Nephron (organoid): Measurements from ENCODE around the gene CACNA1C.

Experiments
- H3K27ac Mint-ChIP-seq, 3 experiments: 2 replicates each; pipeline ENCODE4 v1.8.0; 2020; ENCODE audit warnings: mixed read lengths in 3 of 3, mild to moderate bottlenecking in 2 of 3, moderate library complexity in 1 of 3
- H3K27me3 Mint-ChIP-seq: 2 replicates; pipeline ENCODE4 v1.8.0; 2021; ENCODE audit warnings: low read depth, mild to moderate bottlenecking, moderate library complexity, mixed read lengths
- H3K36me3 Mint-ChIP-seq: 2 replicates; pipeline ENCODE4 v1.8.0; 2020; ENCODE audit warnings: low read depth, mixed read lengths
- H3K4me1 Mint-ChIP-seq: 2 replicates; pipeline ENCODE4 v1.8.0; 2020; ENCODE audit warnings: mixed read lengths
- H3K4me3 Mint-ChIP-seq, 3 experiments: 2 replicates each; pipeline ENCODE4 v1.8.0; 2020; ENCODE audit warnings: mild to moderate bottlenecking in 3 of 3, mixed read lengths in 3 of 3, moderate library complexity in 2 of 3
- H3K9me3 Mint-ChIP-seq: 2 replicates; pipeline ENCODE4 v1.8.0; 2020; ENCODE audit warnings: mixed read lengths
- CTCF ChIP-seq, 3 experiments: fragments of 200-600 bp; sonication (generic); IDR thresholded peaks; one replicate each; pipeline ENCODE4 v1.5.0; 2021; ENCODE audit warnings: antibody characterized with exemption in 3 of 3; ENCODE audit not compliant: unreplicated experiment in 3 of 3

Gene CACNA1C

GRCh38 chr12:2138871-2139308, 86.1 kb downstream of the CACNA1C start:
- Mint-ChIP-seq H3K36me3 (no peaks in the 10 kb centered on the region), H3K9me3 (peaks cover 5% of the 10 kb centered on the region), H3K27me3 (peaks cover 6% of the 10 kb centered on the region), H3K4me1 (no peaks in the 10 kb centered on the region), H3K4me3 (no peak overlapping the region), H3K27ac (peak overlapping the region in 1 of 3 experiments; percentile 52)
- TF ChIP-seq CTCF (IDR thresholded peaks at IDR 0.05; ENCODE audit: unreplicated experiment in 3 of 3), result no peak

- Mint-ChIP-seq H3K27ac (no peak overlapping the region), H3K9me3 (peaks cover 5% of the 10 kb centered on the region), H3K4me1 (peaks cover 2% of the 10 kb centered on the region), H3K4me3 (no peak overlapping the region), H3K36me3 (no peaks in the 10 kb centered on the region), H3K27me3 (peaks cover 6% of the 10 kb centered on the region)
- TF ChIP-seq CTCF (IDR thresholded peaks at IDR 0.05; ENCODE audit: unreplicated experiment in 3 of 3), result no peak
Observed at GRCh38 chr12:2139651-2140050, 86.9 kb downstream of the CACNA1C start.

- no peak for TF ChIP-seq CTCF (IDR thresholded peaks at IDR 0.05; ENCODE audit: unreplicated experiment in 3 of 3)
- H3K27me3 Mint-ChIP-seq, result peaks cover 12% of the 10 kb centered on the region
- no peak overlapping the region for H3K4me3 Mint-ChIP-seq
- peaks cover 2% of the 10 kb centered on the region for H3K9me3 Mint-ChIP-seq
- no peaks in the 10 kb centered on the region for H3K36me3 Mint-ChIP-seq
- H3K4me1 Mint-ChIP-seq, result peaks cover 15% of the 10 kb centered on the region
- no peak overlapping the region for H3K27ac Mint-ChIP-seq
Observed at GRCh38 chr12:2140858-2141519, 88.2 kb downstream of the CACNA1C start.

- TF ChIP-seq CTCF (IDR thresholded peaks at IDR 0.05; ENCODE audit: unreplicated experiment in 3 of 3), result no peak
- no peak overlapping the region for H3K27ac Mint-ChIP-seq
- peaks cover 21% of the 10 kb centered on the region for H3K4me1 Mint-ChIP-seq
- no peak overlapping the region for H3K4me3 Mint-ChIP-seq
- H3K36me3 Mint-ChIP-seq, result no peaks in the 10 kb centered on the region
- H3K27me3 Mint-ChIP-seq, result peaks cover 12% of the 10 kb centered on the region
- H3K9me3 Mint-ChIP-seq, result peaks cover 2% of the 10 kb centered on the region
Observed at GRCh38 chr12:2142068-2142467, 89.3 kb downstream of the CACNA1C start.

GRCh38 chr12:2144951-2145350, 92.2 kb downstream of the CACNA1C start:
- peaks cover 35% of the 10 kb centered on the region for H3K4me1 Mint-ChIP-seq
- no peaks in the 10 kb centered on the region for H3K9me3 Mint-ChIP-seq
- no peaks in the 10 kb centered on the region for H3K36me3 Mint-ChIP-seq
- H3K27me3 Mint-ChIP-seq, result peaks cover 9% of the 10 kb centered on the region
- no peak for TF ChIP-seq CTCF (IDR thresholded peaks at IDR 0.05; ENCODE audit: unreplicated experiment in 3 of 3)
- peak overlapping the region in 1 of 3 experiments; percentile 6 for H3K27ac Mint-ChIP-seq
- H3K4me3 Mint-ChIP-seq, result no peak overlapping the region

GRCh38 chr12:2145433-2145998, 92.7 kb downstream of the CACNA1C start:
- Mint-ChIP-seq H3K4me1 (peaks cover 35% of the 10 kb centered on the region), H3K27me3 (peaks cover 9% of the 10 kb centered on the region), H3K9me3 (no peaks in the 10 kb centered on the region), H3K36me3 (no peaks in the 10 kb centered on the region), H3K27ac (peak overlapping the region in 1 of 3 experiments; percentile 22), H3K4me3 (no peak overlapping the region)
- TF ChIP-seq CTCF (IDR thresholded peaks at IDR 0.05; ENCODE audit: unreplicated experiment in 3 of 3), result no peak
